Endodermal cell (in vitro differentiated cells): ENCODE measurements around the gene PRDM16. TPM values are rescaled to one million over a fixed set of nuclear protein-coding genes. Genes with fewer than 3 reads are reported as not detected.

Experiments
- DNase-seq: peaks from one replicate; pipeline ENCODE4 v3.0.0-alpha.2; 2017
- H3K27ac ChIP-seq: 2 replicates; pipeline ENCODE4 v1.5.1; 2013; ENCODE audit warnings: mild to moderate bottlenecking, low read depth, low read length, moderate library complexity
- H3K27me3 ChIP-seq: 2 replicates; pipeline ENCODE4 v1.6.1; 2013; ENCODE audit warnings: mild to moderate bottlenecking, low read length, moderate library complexity; ENCODE audit not compliant: insufficient read depth, control insufficient read depth, poor library complexity, severe bottlenecking
- H3K36me3 ChIP-seq: 2 replicates; pipeline ENCODE4 v1.7.0; 2013; ENCODE audit warnings: mild to moderate bottlenecking, low read length, moderate library complexity; ENCODE audit not compliant: control insufficient read depth, insufficient read depth
- H3K4me1 ChIP-seq: one replicate; pipeline ENCODE4 v1.7.0; 2013; ENCODE audit warnings: low read length; ENCODE audit not compliant: control insufficient read depth, insufficient read depth
- H3K4me3 ChIP-seq: 2 replicates; pipeline ENCODE4 v1.5.1; 2013; ENCODE audit warnings: mild to moderate bottlenecking, low read length, moderate library complexity
- H3K9ac ChIP-seq: 2 replicates; pipeline ENCODE4 v1.6.1; 2013; ENCODE audit warnings: mild to moderate bottlenecking, low read length, moderate library complexity; ENCODE audit not compliant: poor library complexity, severe bottlenecking; ENCODE audit errors: extremely low read depth
- H3K9me3 ChIP-seq: 2 replicates; pipeline ENCODE4 v1.6.1; 2013; ENCODE audit warnings: mild to moderate bottlenecking, low read length, moderate library complexity; ENCODE audit not compliant: control insufficient read depth
- H3K27ac Mint-ChIP-seq: 2 replicates; pipeline ENCODE4 v1.8.0; 2020; ENCODE audit warnings: mixed read lengths
- H3K27me3 Mint-ChIP-seq: 2 replicates; pipeline ENCODE4 v1.8.0; 2021; ENCODE audit warnings: mild to moderate bottlenecking, mixed read lengths; ENCODE audit not compliant: insufficient read depth
- H3K36me3 Mint-ChIP-seq: 2 replicates; pipeline ENCODE4 v1.8.0; 2020; ENCODE audit warnings: low read depth, mixed read lengths
- H3K4me1 Mint-ChIP-seq: 2 replicates; pipeline ENCODE4 v1.8.0; 2020; ENCODE audit warnings: mixed read lengths
- H3K4me3 Mint-ChIP-seq: 2 replicates; pipeline ENCODE4 v1.8.0; 2020; ENCODE audit warnings: mild to moderate bottlenecking, moderate library complexity, mixed read lengths
- H3K9me3 Mint-ChIP-seq: 2 replicates; pipeline ENCODE4 v1.8.0; 2020; ENCODE audit warnings: mild to moderate bottlenecking, mixed read lengths
- WGBS, 2 experiments: methylation state at CpG; one replicate each; pipeline versions ENCODE4 v1.1.5 to v1.1.7; 2013; ENCODE audit warnings: missing lambda C conversion rate in 2 of 2, mixed read lengths in 1 of 2; ENCODE audit not compliant: insufficient coverage in 1 of 2, insufficient read length in 1 of 2; 5-methylcytosine and 5-hydroxymethylcytosine counted together
- total RNA-seq, 2 donors: library from RNA; stranded (reverse); fragmentation: NEBNext Ultra II Directional in 1 of 2; extraction: Animal tissue kit (Norgen Biotek cat#: 25700) in 1 of 2; gene quantifications; 2 replicates in 1 of 2; 3 replicates in 1 of 2; pipeline ENCODE4 v1.2.1, GENCODE V29; 2021
- TF ChIP-seq, protein P1 (sequence below): fragments of 200-600 bp; sonication (generic); conservative IDR thresholded peaks from 2 replicates; pipeline ENCODE4 v1.5.0; 2021; ENCODE audit warnings: antibody characterized with exemption, mild to moderate bottlenecking

PRDM16 gene
- total RNA-seq, 2 donors from 2014 or later, result 2.1 to 4.0 TPM

DNA sequence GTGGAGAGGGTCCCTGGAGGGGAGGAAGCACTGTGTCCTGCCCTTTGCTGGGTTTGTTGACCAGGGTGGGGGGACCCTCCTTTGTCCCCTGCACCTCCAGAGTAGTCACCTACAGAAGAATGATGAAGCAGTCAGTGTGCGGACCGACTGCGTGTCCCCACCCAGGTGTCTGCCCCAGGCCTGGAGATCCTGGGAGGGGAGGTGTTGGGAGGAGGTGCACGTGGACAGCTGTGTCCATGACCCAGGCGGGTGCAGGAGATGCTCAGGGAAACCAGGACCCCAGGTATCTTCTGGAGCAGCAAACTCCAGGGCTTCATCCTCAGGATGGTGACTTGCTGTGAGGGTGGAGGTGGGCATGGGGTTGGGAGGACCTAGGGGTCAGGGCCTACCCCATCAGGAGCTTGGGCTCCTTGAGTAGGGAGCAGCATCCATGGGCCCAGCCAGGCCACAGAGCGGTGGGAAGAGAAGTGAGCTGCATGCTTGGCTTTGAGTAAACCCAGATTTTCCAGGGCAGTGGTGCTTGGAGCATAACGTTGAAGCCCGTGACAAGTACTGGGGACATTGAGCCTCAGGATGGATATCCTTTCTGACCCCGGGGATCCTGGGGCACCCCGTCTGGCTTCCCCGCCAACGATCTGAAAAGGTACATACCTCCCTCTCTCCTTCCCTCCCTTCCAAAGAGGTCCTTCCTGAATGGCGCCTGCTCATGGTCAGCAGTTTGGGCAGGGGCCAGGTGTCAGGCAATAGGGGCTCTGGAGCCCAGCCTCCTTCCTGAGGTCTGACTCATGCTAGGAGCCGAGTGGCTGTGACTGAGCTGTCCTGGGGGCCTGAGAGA, 34.1 kb upstream of the PRDM16 start:
- 83 to 88% methylated on average over 4 to 14 of the region's 14 CpGs for WGBS, 2 experiments
- DNase-seq, result peak; percentile 18
- no peaks in the 10 kb centered on the region for H3K4me1 Mint-ChIP-seq

DNA sequence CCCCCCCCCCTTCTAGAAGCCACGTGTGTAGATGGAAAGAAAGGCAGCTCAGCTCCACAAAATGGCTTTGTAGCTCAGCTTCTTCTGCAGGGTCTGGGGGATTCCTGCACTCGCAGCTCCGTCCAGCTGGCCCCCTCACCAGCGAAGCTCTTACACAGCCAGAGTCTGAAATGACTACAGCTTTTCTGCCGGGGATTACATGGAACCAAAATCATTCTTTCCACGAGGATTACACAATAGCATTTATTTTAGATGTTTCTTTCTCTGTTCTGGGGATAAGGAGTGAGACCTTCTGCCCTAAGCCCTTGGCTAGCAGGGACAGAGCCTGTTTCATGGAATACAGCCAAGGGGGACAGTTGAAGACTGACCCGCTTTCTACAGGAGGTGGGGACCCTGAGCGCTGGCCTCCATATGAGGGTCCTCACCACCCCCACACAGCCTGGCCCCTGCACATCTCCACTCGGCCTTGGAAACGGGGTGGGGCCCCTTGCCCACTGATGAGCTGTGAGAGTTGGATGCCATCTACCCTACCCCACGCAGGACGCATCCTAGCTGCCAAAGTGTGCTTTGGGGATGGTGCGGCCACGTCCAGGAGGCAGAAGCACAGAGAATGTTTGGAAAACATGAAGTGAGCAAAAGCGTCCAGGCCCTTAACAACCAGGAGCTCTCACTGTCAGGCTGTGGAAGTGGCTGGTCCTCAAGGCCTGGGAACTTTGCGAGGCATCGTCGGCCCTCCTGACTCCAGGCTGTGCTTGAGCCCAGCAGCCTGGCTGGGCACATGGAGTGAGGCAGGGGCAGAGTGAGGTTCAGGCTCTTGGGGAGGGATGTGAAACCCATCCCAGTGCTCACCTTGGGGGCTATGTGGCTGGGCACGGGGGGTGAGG, 33.2 kb upstream of the PRDM16 start:
- H3K36me3 Mint-ChIP-seq, result no peaks in the 10 kb centered on the region
- no peaks in the 10 kb centered on the region for H3K27me3 Mint-ChIP-seq
- H3K27ac Mint-ChIP-seq, result no peak overlapping the region
- H3K27me3 ChIP-seq, result no peaks in the 10 kb centered on the region
- peak; percentile 23 for DNase-seq
- H3K9ac ChIP-seq, result no peak overlapping the region
- H3K9me3 Mint-ChIP-seq, result peaks cover 56% of the 10 kb centered on the region
- 80 to 93% methylated on average over 10 to 19 of the region's 19 CpGs for WGBS, 2 experiments
- H3K4me1 ChIP-seq, result no peaks in the 10 kb centered on the region
- no peak overlapping the region for H3K4me3 Mint-ChIP-seq
- no peaks in the 10 kb centered on the region for H3K36me3 ChIP-seq
- H3K27ac ChIP-seq, result no peak overlapping the region
- H3K4me1 Mint-ChIP-seq, result no peaks in the 10 kb centered on the region
- no peak overlapping the region for H3K4me3 ChIP-seq
- H3K9me3 ChIP-seq, result peaks cover 15% of the 10 kb centered on the region
- TF ChIP-seq, protein P1, sequence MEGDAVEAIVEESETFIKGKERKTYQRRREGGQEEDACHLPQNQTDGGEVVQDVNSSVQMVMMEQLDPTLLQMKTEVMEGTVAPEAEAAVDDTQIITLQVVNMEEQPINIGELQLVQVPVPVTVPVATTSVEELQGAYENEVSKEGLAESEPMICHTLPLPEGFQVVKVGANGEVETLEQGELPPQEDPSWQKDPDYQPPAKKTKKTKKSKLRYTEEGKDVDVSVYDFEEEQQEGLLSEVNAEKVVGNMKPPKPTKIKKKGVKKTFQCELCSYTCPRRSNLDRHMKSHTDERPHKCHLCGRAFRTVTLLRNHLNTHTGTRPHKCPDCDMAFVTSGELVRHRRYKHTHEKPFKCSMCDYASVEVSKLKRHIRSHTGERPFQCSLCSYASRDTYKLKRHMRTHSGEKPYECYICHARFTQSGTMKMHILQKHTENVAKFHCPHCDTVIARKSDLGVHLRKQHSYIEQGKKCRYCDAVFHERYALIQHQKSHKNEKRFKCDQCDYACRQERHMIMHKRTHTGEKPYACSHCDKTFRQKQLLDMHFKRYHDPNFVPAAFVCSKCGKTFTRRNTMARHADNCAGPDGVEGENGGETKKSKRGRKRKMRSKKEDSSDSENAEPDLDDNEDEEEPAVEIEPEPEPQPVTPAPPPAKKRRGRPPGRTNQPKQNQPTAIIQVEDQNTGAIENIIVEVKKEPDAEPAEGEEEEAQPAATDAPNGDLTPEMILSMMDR, result no peak

More for the DNA sequence above, 34.1 kb upstream of the PRDM16 start:
- H3K9me3 Mint-ChIP-seq, result peaks cover 62% of the 10 kb centered on the region
- Histone ChIP-seq H3K36me3 (no peaks in the 10 kb centered on the region), H3K9me3 (peaks cover 9% of the 10 kb centered on the region), H3K9ac (no peak overlapping the region), H3K27ac (no peak overlapping the region), H3K4me3 (no peak overlapping the region), H3K4me1 (no peaks in the 10 kb centered on the region), H3K27me3 (no peaks in the 10 kb centered on the region)
- no peak overlapping the region for H3K4me3 Mint-ChIP-seq
- no peaks in the 10 kb centered on the region for H3K36me3 Mint-ChIP-seq
- H3K27ac Mint-ChIP-seq, result no peak overlapping the region
- no peaks in the 10 kb centered on the region for H3K27me3 Mint-ChIP-seq
- TF ChIP-seq, protein P1, result no peak

DNA sequence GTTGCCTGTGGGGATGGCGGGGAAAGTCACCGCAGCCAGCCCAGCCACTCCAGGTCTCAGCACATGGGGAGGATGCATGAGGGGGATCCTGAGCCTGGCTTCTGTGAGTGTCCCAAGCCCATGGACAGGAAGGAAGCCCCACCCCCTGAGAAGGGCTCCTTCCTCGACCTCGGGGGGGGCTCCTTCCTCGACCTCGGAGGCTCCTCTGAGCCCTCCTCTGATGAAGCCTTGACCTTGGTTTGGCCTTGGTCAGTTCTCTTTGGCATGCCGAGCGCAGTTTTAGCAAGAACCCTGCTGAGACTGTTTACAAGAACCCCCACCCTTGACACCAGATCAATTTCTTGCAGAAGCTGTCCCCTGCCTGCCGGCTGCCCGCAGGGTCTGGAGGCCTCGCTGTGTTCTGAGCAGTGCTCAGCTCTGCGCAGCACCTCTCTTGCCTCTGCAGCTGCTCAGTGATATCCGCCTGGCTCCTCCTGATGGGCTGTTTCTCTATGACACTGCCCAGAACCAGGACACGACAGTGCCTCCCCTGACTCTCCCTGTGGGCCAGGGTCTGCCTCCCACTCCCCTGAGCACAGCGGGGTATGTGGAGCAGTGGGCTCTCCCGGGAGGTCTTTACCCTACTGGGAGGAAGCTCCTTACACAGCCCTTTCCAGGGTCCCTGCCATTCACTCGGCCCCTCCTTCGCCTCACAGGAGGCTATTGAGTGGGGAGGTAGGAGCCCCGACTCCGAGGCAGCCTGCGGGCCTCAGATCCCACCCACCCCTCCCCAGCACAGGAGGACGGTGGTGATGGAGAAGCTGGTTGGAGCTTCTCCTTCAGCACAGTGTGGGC, 32.3 kb upstream of the PRDM16 start:
- H3K4me3 Mint-ChIP-seq, result no peak overlapping the region
- no peak overlapping the region for H3K9ac ChIP-seq
- no peak overlapping the region for H3K27ac ChIP-seq
- DNase-seq, result no peak
- no peak overlapping the region for H3K4me3 ChIP-seq
- peaks cover 51% of the 10 kb centered on the region for H3K9me3 Mint-ChIP-seq
- no peaks in the 10 kb centered on the region for H3K27me3 ChIP-seq
- no peaks in the 10 kb centered on the region for H3K27me3 Mint-ChIP-seq
- TF ChIP-seq, protein P1, result no peak
- no peak overlapping the region for H3K27ac Mint-ChIP-seq
- 75 to 84% methylated on average over 11 to 19 of the region's 22 CpGs for WGBS, 2 experiments
- no peaks in the 10 kb centered on the region for H3K4me1 ChIP-seq
- H3K36me3 ChIP-seq, result no peaks in the 10 kb centered on the region
- peaks cover 19% of the 10 kb centered on the region for H3K9me3 ChIP-seq
- no peaks in the 10 kb centered on the region for H3K36me3 Mint-ChIP-seq
- H3K4me1 Mint-ChIP-seq, result no peaks in the 10 kb centered on the region
